NCI-H510A treated with DMSO at 0.1 percent for 48 hours (cell line): Measurements from ENCODE around the gene SLC44A2.
"Not testable (repeated sequence)": the region's sequence is repeated elsewhere in the genome, so short reads cannot be mapped to it uniquely, and the experiment has no call there.

ENCODE experiments used
- DNase-seq: peaks from one replicate; lab custom pipeline; 2025; lab: John Stamatoyannopoulos, UW

The SLC44A2 gene

DNA sequence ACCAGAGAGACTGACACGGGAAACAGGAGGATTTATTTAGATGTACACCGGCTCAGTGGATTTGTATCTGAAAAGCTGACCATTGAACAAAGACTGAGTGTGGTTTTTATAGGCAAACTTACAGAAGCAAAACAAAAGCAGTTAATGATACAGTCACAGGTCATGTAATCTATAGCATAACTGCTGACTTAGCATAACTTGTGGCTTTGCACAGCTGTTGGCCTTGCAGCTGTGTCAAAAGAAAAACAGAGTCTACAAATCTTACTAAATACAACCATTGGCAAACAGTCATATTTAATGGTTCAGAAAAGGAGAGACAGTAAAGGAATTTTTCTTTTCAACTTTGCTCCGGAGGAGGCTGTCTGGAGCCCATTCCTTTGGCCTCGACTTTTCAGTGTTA, 26.5 kb downstream of the SLC44A2 start:
- DNase-seq: no peak

DNA sequence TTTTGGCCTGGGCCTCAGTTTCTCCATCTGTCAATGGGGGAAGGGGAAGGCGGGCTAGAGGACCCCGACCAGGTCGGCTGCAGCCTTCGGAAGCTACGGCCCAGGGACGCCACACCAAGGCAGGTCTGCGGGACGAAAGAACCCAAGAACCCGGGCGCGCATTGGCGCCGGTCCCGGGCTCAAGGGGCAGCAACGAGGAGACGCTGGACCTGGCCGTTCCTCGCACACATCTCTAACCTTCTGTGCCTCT, 28.1 kb downstream of the SLC44A2 start:
- DNase-seq: no peak

DNA sequence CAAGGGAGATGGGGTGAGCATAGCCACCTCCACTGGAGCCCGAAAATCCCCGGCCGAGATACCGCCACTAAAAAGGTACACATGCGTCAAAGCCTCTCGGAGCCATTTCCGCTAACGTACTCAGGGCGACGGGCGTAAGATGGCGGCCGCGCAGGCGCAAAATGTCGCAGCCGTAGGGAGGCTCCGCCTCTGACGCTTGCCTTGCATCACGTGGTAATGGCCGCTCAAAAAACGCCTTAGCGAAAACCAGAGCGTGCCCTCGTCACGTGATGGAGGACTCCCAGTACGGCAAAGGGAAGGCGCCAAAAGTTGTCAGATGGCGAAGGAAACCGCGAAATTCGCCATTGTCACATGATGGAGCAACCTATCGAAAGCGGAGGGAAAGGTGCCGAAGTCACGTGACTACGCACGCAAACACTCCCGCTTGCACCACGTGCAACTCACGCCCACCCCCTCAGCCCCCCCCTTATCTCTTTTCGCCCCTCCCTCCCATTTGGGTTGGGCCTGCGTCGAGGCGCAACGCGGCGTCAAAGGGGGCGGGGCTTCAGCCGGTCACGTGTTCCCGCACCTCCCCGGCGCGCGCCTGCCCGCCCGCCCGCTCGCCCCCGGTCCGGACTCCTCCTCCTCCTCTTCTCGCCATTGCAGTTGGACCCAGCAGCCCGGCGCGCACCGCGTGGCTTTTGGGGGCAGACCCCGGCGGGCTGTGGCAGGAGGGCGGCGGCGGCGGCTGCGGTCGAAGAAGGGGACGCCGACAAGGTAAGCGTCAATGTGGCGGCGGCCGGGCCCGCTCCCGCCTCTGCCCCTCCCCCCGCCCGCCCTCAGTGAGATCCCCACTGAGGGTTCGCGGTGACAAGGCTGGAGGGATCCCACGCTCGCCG, 28.6 kb downstream of the SLC44A2 start, which contains the start of gene ILF3:
Gene ILF3 (plus strand): TSS at position 615 of the 878 bp plus-strand sequence. CDS start 16,260 bp downstream, outside the sequence.
- DNase-seq: peak; percentile 99

DNA sequence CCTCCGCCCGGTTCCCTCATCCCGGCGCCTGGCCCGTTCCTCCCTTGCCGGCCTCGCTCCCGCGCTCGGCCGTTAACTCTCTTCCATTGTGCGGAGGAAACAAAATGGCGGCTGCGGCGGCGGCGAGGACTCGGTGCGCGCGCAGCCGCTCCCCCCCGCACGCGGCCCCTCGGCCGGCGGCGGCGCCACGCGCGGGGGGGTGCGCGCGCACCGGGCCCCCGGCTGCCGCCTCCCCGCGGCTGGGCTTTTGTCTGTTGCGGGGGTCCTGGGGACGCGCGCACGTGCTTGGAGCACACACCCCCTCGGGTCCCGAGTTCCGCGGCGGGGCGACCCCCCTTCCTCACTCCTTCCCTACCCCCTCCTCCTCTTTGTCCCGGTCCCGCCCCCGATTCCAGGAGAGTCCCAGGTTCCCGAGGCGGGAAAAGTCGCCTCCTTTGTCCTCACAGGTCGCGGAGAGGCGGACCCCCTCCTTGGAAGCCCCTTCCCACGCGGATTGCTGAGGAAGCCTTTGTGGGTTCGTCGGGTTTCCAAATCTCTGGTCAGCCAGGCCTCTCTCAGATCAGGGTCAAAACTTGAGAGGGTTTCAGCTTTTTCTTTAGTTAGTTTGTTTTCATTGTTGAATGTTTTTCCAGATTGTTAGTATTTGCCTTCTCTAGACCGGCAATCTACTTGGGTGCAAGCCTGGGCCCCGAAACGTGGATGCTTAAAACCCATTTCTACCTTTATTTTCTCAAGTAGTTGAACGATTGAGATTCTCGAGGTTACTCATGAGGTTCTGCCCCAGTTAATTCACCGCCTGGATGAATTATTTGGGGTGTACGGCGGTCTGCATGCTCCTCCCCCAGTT, 29.5 kb downstream of the SLC44A2 start:
- DNase-seq: peak; percentile 69

DNA sequence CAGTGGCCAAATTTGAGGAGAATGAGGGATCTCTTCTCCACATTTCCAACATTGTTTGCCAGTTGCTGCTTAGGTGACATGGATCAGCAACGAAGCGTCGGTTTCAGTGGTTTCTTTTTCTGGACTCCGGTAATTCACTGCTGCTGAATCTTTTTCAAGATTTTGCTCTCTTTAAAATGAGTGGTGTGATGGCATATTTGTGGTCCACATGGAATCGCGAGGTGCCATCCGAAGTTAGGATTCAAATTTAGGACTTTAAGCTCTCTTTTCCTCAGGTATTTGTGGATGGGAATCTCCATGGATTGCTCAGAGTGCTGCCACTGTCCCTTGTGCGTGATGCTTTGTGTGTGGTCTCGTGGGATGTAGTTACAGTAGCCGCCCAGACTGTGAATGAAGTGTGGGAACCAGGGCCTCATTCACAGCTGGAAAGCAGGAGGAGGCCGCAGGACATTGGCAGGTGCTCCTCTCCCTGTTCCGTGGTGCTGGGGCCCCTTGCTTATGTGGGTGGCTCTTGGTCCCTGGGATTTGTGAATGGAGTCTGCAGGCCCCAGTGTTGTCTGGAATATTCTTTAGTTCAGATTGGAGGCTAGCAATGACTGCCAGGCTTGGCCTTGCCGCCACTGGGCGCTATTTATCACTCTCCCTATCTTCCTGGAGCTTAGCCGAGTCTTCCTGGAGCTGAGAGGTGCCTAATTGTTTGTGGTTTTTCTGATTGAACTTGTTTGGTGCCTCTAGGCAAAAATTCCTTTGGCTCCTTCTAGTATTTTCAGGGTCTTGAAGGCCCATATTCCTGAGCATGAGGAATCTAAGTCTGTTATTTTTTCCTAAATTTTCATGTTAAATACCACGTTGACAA, 30.3 kb downstream of the SLC44A2 start:
- DNase-seq: no peak

DNA sequence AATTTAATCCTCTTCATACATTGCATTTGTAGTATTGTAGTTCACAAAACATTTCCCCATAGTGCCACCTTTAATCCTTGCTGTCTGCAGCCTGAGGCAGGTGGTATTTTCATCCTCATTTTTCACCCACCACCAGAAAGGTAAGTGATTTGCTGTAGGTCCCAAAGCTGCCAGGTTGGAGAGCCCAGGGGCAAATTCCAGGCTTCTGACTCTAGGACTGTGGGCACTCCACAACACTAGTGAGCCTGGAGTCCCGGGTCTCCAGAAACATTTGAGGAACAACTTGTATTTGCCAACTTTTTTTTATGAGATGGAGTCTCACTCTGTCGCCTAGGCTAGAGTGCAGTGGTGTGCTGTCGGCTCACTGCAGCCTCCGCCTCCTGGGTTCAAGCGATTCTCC, 35.0 kb downstream of the SLC44A2 start:
- no peak for DNase-seq

DNA sequence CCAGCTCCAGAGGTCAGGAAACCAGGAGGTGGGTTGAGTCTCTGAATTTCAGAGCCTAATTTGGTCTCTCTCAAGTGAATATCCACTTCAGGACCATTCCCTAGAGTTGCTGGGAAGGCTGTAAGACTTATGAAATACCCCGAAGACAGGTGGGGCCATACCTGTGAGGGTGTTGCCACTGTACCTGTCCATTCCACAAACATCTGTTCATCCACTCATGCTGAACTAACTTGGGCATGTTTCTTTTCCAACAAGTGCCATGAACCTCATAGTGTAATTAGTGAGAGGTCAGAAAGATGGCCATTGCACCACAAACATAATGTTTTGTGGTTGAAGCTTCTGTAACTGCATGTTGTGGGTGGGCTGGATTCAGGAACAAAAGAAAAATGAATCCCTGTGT, 36.6 kb downstream of the SLC44A2 start:
- no peak for DNase-seq

DNA sequence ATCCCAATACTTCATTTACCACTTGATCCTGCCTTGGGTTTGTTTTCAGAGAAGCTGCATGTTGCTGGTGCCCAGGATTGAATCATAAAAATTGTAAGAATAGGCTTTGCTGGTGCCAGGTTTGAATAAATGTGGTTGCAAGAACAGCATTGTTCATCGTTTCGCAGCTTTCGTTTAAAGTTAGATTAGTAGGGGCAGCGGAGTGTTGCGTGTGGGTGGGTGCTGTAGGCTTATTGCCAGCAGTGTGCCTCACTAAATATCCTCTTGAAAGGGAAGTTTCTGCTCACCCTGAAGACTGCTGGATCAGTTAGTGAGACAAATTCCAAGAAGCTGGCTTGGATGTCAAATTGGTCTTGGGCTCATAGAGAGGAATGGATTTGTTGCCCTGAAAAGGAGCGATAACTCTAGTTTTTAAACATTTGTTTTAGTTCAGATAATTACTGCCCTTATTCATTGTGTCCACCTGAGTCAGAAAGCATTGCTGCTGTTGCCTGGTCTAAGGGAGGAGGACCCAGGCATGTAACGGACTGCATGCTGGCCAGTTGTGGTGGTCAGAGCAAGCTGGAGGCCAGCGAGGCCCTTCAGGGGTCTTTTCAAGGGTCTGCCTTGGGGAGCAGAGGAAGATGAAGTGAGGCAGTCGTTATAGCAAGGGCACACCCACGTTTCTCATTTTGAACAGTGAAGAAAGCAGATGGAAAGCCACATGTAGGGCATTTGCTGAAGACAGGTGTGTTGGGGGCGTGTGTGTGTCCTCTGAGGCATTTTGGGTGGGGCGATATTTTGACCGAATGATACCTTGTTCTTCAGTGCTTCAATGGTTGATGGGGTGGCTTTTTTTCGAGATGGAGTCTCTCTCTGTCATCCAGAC, 37.3 kb downstream of the SLC44A2 start:
- DNase-seq: no peak

DNA sequence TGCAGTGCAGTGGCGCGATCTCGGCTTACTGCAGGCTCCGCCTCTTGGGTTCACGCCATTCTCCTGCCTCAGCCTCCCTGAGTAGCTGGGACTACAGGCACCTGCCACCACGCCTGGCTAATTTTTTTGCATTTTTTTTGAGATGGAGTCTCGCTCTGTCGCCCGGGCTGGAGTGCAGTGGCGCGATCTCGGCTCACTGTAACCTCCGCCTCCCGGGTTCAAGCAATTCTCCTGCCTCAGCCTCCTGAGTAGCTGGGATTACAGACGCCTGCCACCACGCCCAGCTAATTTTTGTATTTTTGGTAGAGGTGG, 37.9 kb downstream of the SLC44A2 start:
- not testable (repeated sequence) for DNase-seq

DNA sequence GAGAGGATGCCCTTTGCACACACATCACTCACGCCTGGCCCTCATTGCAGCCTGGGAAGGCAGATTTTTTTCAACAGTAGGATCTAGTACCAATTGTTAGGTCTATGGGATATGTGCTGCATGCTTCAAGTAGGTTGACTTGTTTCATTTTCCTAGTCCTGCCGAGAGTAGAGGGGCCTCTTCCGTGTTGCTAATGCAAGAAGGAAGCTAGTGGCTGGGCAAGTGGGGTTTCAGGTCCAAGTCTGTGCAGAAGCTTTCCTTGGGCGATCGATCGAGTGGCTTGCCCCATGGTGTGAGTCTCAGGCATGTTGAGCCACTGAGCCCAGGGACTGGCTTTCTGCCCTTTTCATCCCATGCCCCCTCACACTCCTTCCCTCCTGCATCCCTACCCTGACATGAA, 42.5 kb downstream of the SLC44A2 start:
- DNase-seq: no peak

DNA sequence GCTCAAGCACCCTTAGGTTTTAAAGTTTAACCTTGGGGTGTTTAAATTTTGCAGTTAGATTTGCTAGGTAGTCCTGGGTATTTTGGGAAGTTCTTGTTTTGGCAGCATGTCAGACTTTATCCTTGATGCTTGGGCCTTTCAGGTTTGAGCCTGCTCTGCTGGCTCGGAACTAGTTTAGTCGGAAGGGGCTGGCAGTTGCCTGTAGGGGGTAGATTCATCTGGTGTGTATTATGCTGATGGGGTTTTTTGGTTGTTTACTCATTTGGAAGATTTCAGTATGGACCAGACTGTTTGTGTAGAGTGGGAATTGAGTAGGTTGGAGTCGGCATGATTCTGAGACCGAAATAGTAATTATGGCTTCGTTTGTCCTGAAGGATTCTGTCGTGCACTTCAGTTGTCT, 43.9 kb downstream of the SLC44A2 start:
- DNase-seq: no peak

DNA sequence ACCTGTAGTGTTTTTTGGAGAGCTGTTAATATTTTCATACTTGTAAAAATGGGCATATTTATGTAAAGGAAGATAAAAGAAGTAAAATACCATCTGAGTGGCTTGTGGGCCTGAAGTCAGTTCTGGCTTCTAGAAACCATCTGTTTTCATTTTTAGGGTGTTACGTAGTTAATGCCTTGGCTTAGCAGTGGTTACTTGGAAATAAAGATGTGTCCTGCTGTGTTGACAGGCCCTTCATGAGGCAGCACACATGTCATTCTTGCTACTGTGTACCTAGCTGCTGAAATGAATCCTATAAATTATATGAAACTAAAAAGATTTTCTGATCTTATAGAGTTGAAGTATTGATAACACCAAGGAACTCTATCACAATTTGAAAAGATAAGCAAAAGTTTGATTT, 44.8 kb downstream of the SLC44A2 start:
- no peak for DNase-seq

DNA sequence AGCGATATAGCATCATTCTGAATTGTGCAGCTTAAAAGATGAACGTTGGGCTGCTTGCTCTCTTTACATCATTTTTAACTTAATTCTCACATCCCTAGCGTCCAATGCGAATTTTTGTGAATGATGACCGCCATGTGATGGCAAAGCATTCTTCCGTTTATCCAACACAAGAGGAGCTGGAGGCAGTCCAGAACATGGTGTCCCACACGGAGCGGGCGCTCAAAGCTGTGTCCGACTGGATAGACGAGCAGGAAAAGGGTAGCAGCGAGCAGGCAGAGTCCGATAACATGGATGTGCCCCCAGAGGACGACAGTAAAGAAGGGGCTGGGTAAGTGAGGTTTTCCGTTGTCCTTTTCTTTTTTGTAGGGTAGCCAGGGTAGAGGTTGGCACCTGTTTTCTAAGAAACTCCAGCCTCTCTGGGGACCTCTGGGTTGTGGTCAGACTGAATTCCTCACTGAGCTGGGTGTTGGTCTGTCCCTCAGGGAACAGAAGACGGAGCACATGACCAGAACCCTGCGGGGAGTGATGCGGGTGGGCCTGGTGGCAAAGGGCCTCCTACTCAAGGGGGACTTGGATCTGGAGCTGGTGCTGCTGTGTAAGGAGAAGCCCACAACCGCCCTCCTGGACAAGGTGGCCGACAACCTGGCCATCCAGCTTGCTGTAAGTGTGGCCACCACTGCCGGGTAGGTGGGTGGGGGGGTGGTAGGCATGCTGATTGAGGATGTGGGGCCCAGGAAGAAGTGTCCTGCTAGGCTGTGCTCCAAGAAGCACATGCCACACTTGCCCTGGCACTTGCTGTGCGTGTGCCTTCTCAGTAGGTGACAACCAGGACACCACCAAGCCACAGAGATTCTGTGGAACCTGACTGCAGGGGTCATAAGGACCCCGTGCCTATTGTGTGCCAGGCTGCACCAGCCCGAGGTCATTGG, 45.8 kb downstream of the SLC44A2 start:
- no peak for DNase-seq

DNA sequence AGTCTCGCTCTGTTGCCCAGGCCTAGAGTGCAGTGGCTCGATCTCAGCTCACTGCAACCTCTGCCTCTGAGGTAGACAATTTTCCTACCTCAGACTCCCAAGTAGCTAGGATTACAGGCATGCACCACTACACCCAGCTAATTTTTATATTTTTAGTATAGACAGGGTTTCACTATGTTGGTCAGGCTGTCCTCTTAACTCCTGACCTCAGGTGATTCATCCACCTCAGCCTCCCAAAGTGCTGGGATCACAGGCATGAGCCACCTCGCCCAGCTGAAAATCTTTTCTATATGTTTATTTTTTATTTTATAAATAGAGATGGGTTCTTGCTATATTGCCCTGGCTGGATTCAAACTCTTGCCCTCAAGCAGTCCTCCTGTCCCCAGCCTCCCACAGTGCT, 46.6 kb downstream of the SLC44A2 start:
- DNase-seq: not testable (repeated sequence)

DNA sequence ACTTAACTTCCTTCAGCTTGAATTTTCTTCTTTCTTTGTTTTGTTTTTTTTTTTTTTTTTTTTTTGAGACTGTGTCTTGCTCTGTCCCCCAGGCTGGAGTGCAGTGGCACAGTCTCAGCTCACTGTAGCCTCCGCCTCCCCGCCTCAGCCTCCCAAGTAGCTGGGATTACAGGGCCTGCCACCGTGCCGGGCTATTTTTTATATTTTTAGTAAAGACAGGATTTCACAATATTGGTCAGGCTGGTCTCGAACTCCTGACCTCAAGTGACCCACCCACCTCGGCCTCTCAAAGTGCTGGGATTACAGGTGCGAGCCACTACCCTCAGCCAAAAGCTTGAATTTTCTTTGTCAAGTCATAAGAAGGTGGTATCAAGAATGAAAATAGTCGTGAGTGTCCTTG, 49.9 kb downstream of the SLC44A2 start:
- DNase-seq: not testable (repeated sequence)

DNA sequence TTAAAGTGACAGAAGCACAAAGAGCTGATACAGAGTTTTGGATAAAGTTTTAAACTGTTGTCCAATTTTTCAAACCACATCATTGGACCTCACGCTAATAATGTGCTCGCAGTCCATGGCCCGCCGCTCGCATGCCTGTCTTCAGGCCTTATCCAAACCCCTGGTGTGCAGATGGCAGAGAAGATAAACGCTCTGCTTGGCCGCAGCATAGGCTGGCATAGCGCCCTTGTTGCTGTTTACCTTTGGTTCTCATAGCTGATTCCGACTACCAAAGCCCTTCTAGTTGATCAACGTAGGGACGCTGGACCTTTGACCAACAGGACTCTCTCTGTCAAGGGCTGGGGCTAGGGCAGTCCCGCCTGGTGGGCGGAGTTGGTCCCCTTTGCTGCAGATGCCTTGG, 52.4 kb downstream of the SLC44A2 start:
- no peak for DNase-seq

DNA sequence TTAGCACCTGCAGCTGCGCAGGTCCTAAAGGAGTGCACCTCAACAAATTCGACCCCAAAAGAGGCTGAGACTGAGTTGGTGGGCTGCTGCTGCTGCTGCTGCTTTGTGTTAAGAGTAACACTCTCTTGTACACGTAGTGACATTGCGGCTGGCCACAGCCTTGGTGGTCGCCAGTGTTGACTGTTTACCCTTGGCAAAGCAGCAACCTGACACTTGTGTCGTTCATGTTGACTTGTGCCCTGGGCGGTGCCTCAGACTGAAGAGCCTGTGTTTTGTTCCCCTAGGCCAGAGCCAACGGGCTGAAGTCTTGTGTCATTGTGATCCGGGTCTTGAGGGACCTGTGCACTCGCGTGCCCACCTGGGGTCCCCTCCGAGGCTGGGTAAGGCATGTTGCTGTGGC, 53.5 kb downstream of the SLC44A2 start:
- no peak for DNase-seq

DNA sequence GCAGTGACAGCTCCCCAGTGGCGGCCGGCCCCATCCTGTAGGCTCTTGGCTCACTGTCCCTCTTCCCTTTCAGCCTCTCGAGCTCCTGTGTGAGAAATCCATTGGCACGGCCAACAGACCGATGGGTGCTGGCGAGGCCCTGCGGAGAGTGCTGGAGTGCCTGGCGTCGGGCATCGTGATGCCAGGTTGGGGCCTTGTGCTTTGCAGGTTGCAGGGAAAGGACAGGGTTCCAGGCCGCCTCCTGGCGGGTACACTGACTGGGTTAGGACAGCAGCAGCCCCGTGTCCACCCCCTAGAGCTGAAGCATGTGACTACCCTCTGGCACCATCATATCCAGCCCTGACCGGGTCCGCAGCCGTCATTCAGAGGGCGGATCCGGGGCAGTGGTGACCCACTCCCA, 54.4 kb downstream of the SLC44A2 start:
- DNase-seq: no peak

DNA sequence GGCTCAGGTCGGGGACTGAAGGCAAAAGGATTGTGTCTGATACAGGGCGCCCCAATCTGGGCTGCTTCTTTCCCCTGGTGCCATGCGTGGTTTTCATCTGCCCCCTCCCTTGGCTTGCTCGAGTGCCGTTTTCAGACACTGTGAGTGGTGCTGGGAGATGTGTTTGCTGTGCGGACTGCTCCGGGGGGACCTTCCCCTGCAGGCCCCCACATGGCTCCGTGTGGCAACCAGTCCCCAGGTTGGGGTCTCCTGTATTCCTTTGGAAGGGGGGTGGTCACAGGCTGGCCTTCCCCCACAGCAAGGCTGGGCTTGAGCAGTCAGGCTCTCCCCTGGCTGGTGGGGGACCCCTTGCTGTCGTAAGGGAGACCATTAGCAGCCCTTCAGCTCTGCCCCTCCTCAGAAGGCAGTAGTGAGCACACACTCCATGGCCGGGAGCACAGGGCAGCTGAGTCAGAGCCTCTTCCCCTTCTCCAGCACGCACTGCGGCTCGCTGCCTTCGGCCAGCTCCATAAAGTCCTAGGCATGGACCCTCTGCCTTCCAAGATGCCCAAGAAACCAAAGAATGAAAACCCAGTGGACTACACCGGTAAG, 55.3 kb downstream of the SLC44A2 start:
- no peak for DNase-seq

DNA sequence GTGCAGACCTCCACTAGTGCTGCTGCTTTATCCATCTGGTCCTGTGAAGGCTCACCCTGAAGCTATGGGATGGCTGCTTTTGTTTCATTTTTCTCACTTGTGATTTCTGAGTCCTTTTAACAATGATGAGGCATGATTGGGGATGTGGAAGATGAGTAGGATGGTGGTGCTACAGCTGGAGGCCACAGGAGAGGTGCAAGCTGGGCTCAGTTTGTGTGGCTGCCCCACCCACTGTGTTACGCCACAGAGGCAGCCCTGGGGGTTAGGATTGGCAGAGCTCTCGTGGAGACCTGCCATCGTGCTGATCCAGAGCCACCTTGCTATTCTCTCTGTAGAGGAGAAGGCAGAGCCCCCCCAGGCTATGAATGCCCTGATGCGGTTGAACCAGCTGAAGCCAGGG, 56.3 kb downstream of the SLC44A2 start:
- DNase-seq: no peak
